Left ventricle myocardium inferior (tissue), 1 donor: ENCODE results near the gene LATS1. TPM values are rescaled to one million over a fixed set of nuclear protein-coding genes. Genes with fewer than 3 reads are reported as not detected.

Experiments
- DNase-seq: peaks from one replicate; pipeline ENCODE4 v3.0.0-alpha.2; 2020
- H3K27ac ChIP-seq: fragments of 200-600 bp; replicated peaks from 2 replicates; pipeline ENCODE4 v1.8.0; 2021
- H3K27me3 ChIP-seq: fragments of 200-600 bp; 2 replicates; pipeline ENCODE4 v1.8.0; 2021; ENCODE audit warnings: low read depth
- H3K36me3 ChIP-seq: fragments of 200-600 bp; 2 replicates; pipeline ENCODE4 v1.8.0; 2021
- H3K4me1 ChIP-seq: fragments of 200-600 bp; 2 replicates; pipeline ENCODE4 v1.8.0; 2021
- H3K4me3 ChIP-seq: fragments of 200-600 bp; 2 replicates; pipeline ENCODE4 v1.8.0; 2021; ENCODE audit warnings: mild to moderate bottlenecking, moderate library complexity
- H3K9me3 ChIP-seq: fragments of 200-600 bp; replicated peaks from 2 replicates; pipeline ENCODE4 v1.8.0; 2021
- intact Hi-C: fragments of 100-400 bp; cut with micrococcal nuclease; formaldehyde crosslinking; loops from one replicate; pipeline ENCODE4 v1.11.0; 2022
- total RNA-seq: library from RNA; stranded (reverse); fragmentation: NEBNext Ultra II Directional; extraction: Animal tissue kit (Norgen Biotek cat#: 25700); gene quantifications from one replicate; pipeline ENCODE4 v1.2.1, GENCODE V29; 2021
- TF ChIP-seq, protein P1 (sequence below): fragments of 200-600 bp; IDR thresholded peaks from 2 replicates; pipeline ENCODE4 v1.8.0; 2021; ENCODE audit warnings: antibody characterized with exemption, mild to moderate bottlenecking, borderline replicate concordance
- donor health status: DM: no; HTN: yes; CAD: no; lungs with severe emphysema.

The LATS1 gene
- total RNA-seq, 1 donor from 2014 or later: 10.8 TPM

DNA sequence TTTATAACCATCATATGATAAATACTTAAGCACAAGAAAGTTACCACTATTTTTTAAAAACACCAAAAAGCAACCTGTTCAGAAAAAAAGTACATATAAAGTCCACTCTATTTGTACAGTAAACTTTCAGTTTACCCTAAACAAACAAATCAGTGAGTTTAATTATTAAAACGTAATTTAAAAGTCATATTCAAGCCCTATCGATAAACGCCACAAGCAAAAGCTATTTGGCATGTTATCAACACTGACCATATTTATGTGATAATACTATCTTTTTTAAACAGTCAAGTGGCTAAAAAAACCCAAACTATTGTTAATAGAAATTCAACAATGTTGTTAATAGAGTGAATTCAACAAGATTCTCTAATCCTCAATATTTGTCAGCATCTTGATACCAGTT, 71.3 kb downstream of the LATS1 start:
- H3K9me3 ChIP-seq: no peaks in the 10 kb centered on the region
- no peak overlapping the region for H3K27ac ChIP-seq
- H3K4me3 ChIP-seq: peak overlapping the region; percentile 96
- DNase-seq: no peak
- peaks cover 37% of the 10 kb centered on the region for H3K4me1 ChIP-seq
- H3K27me3 ChIP-seq: no peaks in the 10 kb centered on the region
- TF ChIP-seq, protein P1, sequence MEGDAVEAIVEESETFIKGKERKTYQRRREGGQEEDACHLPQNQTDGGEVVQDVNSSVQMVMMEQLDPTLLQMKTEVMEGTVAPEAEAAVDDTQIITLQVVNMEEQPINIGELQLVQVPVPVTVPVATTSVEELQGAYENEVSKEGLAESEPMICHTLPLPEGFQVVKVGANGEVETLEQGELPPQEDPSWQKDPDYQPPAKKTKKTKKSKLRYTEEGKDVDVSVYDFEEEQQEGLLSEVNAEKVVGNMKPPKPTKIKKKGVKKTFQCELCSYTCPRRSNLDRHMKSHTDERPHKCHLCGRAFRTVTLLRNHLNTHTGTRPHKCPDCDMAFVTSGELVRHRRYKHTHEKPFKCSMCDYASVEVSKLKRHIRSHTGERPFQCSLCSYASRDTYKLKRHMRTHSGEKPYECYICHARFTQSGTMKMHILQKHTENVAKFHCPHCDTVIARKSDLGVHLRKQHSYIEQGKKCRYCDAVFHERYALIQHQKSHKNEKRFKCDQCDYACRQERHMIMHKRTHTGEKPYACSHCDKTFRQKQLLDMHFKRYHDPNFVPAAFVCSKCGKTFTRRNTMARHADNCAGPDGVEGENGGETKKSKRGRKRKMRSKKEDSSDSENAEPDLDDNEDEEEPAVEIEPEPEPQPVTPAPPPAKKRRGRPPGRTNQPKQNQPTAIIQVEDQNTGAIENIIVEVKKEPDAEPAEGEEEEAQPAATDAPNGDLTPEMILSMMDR: no peak
- no peaks in the 10 kb centered on the region for H3K36me3 ChIP-seq
- intact Hi-C loops: no loop called here

DNA sequence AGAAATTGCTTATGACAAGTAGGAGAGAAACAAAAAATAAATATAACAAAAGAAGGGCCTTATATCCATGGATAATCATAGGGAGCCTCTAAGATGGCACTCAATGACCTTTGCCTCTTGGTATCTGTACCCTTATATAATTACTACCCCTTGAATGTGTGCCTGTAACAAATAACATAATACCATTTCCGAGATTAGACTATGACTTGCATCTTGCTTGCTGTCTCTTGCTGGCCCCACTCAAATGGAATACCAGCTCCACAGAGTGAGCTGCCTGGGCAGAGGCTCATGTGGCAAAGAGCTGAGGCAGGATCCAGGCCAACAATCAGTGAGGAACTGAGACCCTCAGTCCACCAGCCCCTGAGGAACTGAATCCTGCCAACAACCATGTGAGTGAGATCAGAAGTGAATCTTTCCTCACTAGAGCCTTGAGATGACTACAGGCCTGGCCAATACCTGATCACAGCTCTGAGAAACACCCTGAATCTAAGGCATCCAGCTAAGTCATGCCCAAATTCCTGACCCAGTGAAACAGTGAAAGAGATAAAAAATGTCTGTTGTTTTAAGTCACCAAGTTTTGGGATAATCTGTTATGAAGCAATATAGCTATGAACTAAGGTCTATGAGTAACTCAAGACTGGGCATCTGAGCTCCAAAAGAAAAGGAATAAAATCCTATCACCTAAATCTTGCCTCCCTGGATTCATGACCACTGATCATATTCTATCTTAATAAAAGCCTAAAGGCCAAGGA, 74.9 kb downstream of the LATS1 start:
- intact Hi-C loops: no loop called here
- Histone ChIP-seq H3K4me3 (no peak overlapping the region), H3K27me3 (no peaks in the 10 kb centered on the region), H3K36me3 (peaks cover 3% of the 10 kb centered on the region), H3K4me1 (peaks cover 33% of the 10 kb centered on the region), H3K9me3 (no peaks in the 10 kb centered on the region), H3K27ac (peak overlapping the region; percentile 36)
- TF ChIP-seq, protein P1: no peak
- no peak for DNase-seq

DNA sequence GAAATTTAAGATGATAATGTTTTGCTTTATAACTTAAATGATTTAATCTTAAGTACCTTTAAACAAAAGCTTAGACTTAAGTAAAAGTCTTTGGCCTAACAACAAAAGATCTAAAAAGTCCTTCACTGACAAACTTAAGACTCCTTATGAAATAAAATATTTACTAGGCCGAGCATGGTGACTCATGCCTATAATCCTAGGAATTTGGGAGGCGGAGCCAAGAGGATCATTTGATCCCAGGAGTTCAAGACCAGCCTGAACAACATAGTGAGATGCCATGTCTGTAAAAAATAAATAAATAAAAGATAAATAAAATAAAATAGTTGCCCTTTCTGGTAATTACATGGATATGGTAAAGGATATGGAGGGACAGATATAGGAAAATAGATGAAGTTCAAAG, 81.8 kb downstream of the LATS1 start:
- Histone ChIP-seq H3K4me1 (no peaks in the 10 kb centered on the region), H3K9me3 (no peaks in the 10 kb centered on the region), H3K27me3 (no peaks in the 10 kb centered on the region), H3K4me3 (no peak overlapping the region), H3K27ac (no peak overlapping the region), H3K36me3 (peaks cover 54% of the 10 kb centered on the region)
- TF ChIP-seq, protein P1: no peak
- intact Hi-C loops: no loop called here
- no peak for DNase-seq

DNA sequence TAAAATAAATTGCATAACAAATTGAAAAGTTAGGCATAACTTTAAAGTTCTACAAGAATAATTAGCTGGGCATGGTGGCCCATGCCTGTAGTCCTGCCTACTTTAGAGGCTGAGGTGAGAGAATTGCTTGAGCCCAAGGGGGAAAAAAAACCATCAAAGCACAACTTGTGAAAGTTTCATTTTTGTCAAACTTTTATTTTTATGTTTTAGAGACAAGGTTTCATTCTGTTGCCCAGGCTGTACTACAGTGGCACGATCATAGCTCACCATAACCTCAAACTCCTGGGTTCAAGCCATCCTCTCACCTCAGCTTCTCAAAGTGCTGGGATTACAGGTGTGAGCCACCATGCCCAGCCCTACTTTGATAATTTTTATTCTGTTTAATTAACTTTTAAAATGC, 83.6 kb downstream of the LATS1 start:
- H3K4me3 ChIP-seq: no peak overlapping the region

DNA sequence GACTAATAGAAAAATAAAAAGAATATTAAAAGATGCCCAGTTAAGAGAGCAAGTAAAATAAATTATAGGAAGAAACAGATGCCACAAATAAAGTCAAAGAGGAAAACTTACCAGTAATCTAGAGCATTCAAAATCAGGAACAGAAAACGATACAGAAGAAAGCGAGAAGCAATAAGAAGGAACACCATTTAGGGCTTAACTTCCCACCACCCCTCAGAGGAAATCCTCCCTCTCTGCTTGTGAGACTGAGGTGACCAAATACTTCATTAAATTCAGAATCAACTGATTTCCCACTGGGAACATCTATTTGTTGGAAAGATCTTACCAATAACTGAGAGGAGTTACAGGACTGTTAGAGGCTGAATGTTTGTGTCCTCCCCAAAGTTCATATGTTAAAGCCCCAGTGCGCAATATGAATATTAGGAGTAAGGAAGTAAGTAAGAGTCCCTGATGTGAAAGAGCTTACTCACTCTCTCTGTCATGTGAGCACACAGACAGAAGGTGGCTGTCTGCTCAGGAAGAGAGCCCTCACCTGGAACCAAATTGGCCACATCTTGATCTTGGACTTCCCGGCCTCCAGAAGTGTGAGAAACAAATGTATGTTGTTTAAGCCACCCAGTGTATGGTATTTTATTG, 88.9 kb downstream of the LATS1 start:
- no peak for DNase-seq
- no peaks in the 10 kb centered on the region for H3K27me3 ChIP-seq
- H3K36me3 ChIP-seq: peaks cover 69% of the 10 kb centered on the region
- H3K9me3 ChIP-seq: no peaks in the 10 kb centered on the region
- TF ChIP-seq, protein P1: no peak
- intact Hi-C loops: no loop called here
- no peak overlapping the region for H3K27ac ChIP-seq
- H3K4me3 ChIP-seq: no peak overlapping the region
- H3K4me1 ChIP-seq: no peaks in the 10 kb centered on the region

More for the DNA sequence above, 83.6 kb downstream of the LATS1 start:
- Histone ChIP-seq H3K27me3 (no peaks in the 10 kb centered on the region), H3K36me3 (peaks cover 69% of the 10 kb centered on the region), H3K27ac (no peak overlapping the region), H3K9me3 (no peaks in the 10 kb centered on the region), H3K4me1 (no peaks in the 10 kb centered on the region)
- TF ChIP-seq, protein P1: no peak
- intact Hi-C loops: no loop called here
- no peak for DNase-seq
